ENCODE data around the gene PSMB1. TPM values are rescaled to one million over a fixed set of nuclear protein-coding genes. Genes with fewer than 3 reads are reported as not detected.
"Not testable (repeated sequence)": the region's sequence is repeated elsewhere in the genome, so short reads cannot be mapped to it uniquely, and the experiment has no call there.

PSMB1 gene
- polyA plus RNA-seq, 12 donors, result 101 to 155 (median 135) TPM; not detected in 1

- DNase-seq, result no peak
Observed at GRCh38 chr6:170545405-170545804, 7.7 kb downstream of the PSMB1 start.

DNA sequence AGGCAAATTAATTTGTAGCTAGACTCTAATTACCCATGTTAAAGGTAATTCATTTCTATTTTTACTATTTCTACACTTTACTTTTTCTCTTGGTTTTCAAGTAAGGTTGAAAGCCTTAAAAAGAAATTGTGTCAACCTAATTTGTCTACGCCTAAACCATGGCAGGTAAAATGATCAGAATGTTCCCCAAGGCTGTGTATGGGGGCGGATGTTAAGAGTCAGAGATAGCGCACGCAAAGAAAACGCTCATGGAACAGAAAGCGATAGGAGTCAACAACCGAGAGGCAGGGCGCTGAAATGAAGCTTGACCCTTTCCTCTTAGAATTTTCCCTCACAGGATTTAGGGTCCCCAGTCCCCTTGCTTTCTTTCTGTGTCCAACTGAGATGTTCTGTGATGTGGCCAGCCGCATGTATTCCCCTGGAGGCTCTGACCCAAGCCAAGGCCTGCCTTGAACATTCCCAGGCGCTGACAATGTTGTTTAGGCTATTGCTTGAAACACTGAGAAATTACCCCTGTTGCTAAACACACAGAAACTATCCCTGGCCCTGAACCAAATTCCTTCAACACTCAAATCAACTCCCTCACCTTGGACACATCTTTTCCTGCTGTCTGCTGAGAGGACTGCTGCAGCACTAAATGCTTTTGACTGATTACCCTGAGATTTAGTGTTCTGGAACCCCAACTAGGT lies 10.9 kb downstream of the PSMB1 start:
- DNase-seq, result no peak

DNA sequence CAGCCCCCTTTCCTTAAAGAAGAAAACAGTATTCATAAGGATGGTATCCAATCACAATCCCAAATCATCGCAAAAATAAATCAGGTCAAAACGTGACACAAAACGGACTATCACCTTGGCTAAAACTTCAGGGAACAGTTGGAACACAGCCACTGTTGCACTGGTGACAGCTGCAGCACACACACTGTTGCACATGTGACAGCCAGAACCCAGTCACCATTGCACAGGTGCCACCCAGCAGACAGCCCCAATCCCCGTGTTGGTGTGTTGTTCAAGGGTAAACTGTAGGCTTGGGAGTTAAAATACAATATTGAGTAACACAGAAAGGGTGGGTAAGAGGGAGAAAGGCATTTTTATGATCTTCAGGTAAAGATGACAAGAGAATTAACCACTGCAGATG lies 15.8 kb downstream of the PSMB1 start:
- no peak for DNase-seq

GRCh38 chr6:170536671-170537070 lies 16.4 kb downstream of the PSMB1 start:
- DNase-seq, result no peak

GRCh38 chr6:170535004-170535403 lies 18.1 kb downstream of the PSMB1 start:
- DNase-seq, result no peak

- no peak for DNase-seq
Observed at GRCh38 chr6:170533792-170534191, 19.3 kb downstream of the PSMB1 start.

GRCh38 chr6:170532867-170533488 lies 20.1 kb downstream of the PSMB1 start:
- DNase-seq, result no peak

DNA sequence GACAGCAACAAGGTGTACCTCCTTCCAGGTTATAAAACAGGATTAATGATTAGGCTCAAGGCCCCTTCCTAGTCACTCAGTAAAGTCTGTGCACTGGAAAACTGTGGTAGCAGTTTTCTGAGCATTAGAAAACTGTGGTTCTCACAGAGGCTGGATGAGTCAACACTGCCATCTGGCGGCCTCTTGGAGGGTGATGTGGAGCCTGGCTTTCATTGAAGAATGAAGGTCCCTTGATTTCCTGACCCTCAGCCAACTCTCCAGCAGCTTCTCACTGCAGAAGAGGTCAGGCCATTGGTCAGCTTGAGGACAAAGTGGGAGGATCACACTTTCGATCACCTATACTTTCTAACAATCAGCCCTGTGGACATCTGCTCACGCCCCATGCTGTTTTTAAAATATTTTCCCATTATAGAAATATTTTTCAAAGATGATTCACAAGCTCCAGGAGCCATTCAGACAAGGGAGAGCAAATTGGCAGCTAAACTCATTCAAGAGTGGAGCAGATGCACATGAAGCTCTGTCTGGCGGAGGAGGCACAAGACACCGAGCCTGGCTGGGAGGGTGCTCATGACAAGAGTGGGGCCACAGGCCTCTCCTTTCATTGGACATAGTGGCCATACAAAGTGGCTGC lies 23.2 kb downstream of the PSMB1 start:
- DNase-seq, result peak; percentile 77

- DNase-seq, result not testable (repeated sequence)
Observed at GRCh38 chr6:170527995-170528394, 25.1 kb downstream of the PSMB1 start.

DNA sequence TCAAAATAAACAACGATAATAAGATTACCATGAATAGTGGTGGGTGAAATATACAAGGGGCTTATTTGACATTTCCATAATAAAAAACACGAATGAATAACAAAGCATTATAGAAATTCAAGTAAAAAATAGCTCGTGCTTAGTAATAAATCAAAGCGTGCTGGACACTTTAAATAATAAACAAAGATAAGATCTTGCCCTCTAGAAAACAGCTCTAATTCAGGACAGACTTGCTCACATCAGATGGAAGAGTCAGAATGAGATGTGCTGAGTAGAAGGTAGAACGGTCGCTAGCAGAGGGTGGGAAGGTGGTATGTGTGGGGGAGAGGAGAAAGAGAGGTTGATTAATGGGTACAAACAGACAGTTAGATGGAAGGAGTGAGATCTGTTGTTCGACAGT lies 27.3 kb downstream of the PSMB1 start:
- no peak for DNase-seq

- peak; percentile 16 for DNase-seq
Observed at GRCh38 chr6:170524172-170524502, 29.0 kb downstream of the PSMB1 start.

DNA sequence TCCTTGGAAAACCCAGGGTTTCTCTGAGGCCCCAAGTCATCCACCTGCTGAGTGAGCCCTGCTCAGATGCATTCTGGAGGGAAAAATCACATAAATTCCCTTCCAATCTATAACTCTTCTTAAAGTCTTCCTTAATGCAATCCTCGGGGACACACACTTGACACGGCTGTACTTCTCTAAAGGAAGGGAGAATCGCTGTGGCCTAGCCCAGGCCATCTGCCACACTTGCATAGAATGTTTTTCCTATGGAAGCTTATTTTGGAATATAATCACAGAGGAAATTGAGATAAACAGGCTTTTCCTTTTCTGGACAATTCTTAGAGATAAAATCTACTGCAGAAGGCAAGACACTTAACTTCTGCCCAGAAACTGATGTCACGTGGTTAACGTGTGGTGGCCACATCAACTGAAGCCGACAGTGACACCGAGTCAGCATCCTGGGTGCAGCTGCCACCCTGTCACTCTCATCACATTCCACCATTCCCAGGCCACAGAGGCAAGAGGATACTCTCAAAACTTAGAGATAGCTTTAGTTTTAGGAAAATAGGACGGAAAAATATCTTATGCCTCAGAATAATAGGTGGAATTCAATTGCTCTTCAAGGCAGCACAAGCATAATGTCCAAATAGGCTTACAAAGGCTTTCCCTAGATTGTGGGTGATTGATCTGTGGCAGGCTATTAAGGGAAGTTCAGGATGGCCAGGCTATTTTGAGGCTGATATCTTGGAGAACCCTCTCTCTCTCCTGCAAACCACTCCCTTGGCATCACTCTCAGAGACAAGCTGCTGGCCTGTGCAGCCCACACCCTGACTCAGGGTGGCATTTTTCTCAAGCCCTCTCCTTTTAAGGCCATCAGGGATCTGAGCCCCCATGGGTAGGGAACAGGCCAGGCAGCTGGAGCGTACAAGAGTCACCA lies 29.6 kb downstream of the PSMB1 start:
- no peak for DNase-seq

- DNase-seq, result no peak
Observed at GRCh38 chr6:170522565-170523183, 30.4 kb downstream of the PSMB1 start.

DNA sequence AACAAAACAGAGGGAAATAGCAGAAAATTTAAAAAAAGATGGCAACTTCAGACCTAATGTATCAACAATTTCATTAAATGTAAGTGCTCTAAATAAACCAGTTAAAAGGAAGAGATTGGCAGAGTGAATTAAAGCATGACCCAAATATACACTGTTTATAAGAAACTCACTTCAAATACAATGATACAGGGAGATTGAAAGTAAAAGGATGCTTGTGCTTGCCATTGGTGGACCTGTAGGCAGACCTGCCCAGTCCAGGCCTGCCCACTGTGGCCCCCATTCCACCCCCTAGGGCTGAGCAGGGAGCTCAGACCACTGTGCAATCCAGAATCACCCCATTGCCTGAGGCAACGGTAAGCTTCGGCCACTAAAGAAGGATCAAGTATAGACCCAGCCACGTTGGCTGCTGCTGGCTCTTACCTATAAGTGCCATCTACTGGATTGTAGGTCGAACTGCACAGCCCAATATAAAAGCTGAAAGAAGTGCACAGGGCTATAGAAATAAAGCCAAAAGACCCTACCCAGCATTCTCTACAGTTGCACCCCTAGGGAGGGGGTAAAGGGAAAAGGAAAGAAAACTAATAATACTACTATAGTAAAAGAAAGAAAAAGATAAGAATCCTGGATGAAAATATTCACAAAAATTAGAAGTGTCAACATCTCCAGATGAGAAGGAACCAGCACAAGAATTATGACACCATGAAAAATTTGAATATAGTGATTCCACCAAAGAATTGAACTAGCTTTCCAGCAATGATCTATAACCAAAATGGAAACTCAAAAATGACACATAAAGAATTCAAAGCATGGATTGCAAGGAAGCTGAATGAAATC lies 36.1 kb downstream of the PSMB1 start:
- DNase-seq, result no peak

DNA sequence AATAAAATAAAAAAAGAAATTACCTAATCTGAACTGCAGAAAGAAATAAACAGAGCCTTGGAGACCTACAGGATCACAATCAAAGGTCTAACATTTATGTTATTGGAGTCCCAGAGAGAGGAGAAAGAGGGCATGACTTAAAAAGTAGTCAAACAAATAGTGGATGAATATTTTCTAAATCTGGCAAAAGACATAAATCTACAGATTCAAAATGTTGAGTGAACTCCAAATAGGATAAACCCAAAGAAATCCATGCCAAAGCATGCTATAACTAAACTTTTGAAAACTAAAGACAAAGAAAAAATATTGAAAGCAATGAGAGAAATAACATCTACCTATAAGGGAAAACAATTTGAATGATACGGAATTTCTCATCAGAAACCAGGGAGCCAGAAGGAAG lies 38.2 kb downstream of the PSMB1 start:
- DNase-seq, result no peak

DNA sequence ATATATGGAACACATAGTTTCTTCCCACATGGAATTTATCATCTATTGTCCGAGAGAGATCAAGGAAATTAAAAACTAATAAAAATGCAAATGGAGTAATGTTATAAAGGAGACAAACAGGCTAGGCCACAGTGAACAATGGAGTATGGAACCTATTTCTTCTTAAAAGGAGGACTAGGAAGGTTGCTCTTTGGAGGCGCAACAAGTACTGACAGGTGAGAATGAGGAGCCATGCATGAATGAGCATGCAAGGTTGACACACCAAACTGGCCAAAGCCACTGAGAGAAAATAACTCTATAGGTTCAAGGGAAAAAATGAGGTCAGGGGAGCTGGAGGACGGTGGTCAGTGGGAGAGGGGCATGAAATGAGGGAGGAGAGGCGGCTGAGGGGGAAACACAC lies 40.9 kb downstream of the PSMB1 start:
- DNase-seq, result no peak

DNA sequence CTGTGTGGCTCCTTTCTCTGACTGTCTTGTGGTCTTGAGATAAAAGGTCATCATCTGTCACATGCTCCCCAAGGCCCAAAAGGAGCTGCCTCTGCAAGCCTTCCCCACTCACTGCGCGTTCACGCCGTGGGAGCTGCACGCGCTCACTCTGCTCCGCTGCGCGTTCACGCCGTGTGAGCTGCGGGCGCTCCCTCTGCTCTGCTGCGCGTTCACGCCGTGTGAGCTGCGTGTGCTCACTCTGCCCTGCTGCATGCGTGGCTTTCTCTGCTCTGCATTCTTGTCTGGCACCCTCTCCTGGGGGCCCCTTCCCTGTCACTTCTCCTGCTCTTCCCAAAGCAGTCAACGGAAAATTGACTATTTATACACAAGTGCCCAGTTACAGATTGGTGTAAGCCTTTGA lies 42.5 kb downstream of the PSMB1 start:
- DNase-seq, result no peak

DNA sequence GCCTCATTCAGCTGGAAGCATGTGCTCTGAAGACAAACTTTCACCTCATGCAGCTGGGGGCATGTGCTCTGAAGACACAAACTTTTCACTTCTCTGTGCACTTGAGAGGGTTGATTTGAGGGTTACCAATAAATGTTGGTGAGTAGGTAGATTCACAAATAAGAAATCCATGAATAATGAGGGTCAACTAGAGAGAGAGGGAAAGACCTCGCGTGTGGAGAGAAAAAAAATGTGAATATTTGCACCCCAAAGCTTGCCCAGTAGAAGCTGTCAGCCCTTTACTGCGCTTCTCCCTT lies 43.4 kb downstream of the PSMB1 start:
- DNase-seq, result no peak

DNA sequence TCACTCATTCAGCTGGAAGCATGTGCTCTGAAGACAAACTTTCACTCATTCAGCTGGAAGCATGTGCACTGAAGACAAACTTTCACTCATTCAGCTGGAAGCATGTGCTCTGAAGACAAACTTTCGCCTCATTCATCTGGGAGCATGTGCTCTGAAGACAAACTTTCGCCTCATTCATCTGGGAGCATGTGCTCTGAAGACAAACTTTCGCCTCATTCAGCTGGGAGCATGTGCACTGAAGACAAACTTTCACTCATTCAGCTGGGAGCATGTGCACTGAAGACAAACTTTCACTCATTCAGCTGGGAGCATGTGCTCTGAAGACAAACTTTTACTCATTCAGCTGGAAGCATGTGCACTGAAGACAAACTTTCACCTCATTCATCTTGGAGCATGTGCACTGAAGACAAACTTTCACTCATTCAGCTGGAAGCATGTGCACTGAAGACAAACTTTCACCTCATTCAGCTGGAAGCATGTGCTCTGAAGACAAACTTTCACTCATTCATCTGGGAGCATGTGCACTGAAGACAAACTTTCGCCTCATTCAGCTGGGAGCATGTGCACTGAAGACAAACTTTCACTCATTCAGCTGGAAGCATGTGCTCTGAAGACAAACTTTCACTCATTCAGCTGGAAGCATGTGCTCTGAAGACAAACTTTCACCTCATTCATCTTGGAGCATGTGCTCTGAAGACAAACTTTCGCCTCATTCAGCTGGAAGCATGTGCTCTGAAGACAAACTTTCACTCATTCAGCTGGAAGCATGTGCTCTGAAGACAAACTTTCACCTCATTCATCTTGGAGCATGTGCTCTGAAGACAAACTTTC lies 44.0 kb downstream of the PSMB1 start:
- DNase-seq, result not testable (repeated sequence)

DNA sequence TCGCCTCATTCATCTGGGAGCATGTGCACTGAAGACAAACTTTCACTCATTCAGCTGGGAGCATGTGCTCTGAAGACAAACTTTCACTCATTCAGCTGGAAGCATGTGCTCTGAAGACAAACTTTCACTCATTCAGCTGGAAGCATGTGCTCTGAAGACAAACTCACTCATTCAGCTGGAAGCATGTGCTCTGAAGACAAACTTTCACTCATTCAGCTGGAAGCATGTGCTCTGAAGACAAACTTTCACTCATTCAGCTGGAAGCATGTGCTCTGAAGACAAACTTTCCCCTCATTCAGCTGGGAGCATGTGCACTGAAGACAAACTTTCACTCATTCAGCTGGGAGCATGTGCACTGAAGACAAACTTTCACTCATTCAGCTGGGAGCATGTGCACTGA lies 44.8 kb downstream of the PSMB1 start:
- DNase-seq, result not testable (repeated sequence)
